ENCODE data around the gene TK1. TPM values are rescaled to one million over a fixed set of nuclear protein-coding genes. Genes with fewer than 3 reads are reported as not detected.

The TK1 gene
- polyA plus RNA-seq, 1 of the 3 experiments (the other 2 are of a cell fraction): 112 TPM

GRCh38 chr17:78168242-78168902 lies 18.5 kb downstream of the TK1 start, which contains the start of gene SYNGR2 (continued):
- TF ChIP-seq, protein P1, sequence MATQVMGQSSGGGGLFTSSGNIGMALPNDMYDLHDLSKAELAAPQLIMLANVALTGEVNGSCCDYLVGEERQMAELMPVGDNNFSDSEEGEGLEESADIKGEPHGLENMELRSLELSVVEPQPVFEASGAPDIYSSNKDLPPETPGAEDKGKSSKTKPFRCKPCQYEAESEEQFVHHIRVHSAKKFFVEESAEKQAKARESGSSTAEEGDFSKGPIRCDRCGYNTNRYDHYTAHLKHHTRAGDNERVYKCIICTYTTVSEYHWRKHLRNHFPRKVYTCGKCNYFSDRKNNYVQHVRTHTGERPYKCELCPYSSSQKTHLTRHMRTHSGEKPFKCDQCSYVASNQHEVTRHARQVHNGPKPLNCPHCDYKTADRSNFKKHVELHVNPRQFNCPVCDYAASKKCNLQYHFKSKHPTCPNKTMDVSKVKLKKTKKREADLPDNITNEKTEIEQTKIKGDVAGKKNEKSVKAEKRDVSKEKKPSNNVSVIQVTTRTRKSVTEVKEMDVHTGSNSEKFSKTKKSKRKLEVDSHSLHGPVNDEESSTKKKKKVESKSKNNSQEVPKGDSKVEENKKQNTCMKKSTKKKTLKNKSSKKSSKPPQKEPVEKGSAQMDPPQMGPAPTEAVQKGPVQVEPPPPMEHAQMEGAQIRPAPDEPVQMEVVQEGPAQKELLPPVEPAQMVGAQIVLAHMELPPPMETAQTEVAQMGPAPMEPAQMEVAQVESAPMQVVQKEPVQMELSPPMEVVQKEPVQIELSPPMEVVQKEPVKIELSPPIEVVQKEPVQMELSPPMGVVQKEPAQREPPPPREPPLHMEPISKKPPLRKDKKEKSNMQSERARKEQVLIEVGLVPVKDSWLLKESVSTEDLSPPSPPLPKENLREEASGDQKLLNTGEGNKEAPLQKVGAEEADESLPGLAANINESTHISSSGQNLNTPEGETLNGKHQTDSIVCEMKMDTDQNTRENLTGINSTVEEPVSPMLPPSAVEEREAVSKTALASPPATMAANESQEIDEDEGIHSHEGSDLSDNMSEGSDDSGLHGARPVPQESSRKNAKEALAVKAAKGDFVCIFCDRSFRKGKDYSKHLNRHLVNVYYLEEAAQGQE (IDR thresholded peaks at IDR 0.05; ENCODE audit: low read depth, low read length): no peak
- TF ChIP-seq MXI1 (IDR thresholded peaks at IDR 0.05; ENCODE audit: low read depth, low read length) (peak; percentile 61), CHD2 (IDR thresholded peaks at IDR 0.05; ENCODE audit: low read length, partially characterized antibody) (peak; percentile 92), SMC3 (IDR thresholded peaks at IDR 0.05; ENCODE audit: low read depth, low read length) (peak; percentile 29; the same call in 1 of the 2 replicates), SIN3A (IDR thresholded peaks at IDR 0.05; ENCODE audit: borderline replicate concordance, low read depth, low read length) (peak; percentile 53; the same call in 1 of the 2 replicates), JUND (IDR thresholded peaks at IDR 0.05) (no peak), POLR2AphosphoS5 (IDR thresholded peaks at IDR 0.05; ENCODE audit: low read depth, low read length) (0 out of 2 replicates have a peak, but pooled peaks have one; percentile 46)
- TF ChIP-seq, protein P2, sequence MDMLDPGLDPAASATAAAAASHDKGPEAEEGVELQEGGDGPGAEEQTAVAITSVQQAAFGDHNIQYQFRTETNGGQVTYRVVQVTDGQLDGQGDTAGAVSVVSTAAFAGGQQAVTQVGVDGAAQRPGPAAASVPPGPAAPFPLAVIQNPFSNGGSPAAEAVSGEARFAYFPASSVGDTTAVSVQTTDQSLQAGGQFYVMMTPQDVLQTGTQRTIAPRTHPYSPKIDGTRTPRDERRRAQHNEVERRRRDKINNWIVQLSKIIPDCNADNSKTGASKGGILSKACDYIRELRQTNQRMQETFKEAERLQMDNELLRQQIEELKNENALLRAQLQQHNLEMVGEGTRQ (IDR thresholded peaks at IDR 0.05; ENCODE audit: borderline replicate concordance, low read depth, low read length): no peak

DNA sequence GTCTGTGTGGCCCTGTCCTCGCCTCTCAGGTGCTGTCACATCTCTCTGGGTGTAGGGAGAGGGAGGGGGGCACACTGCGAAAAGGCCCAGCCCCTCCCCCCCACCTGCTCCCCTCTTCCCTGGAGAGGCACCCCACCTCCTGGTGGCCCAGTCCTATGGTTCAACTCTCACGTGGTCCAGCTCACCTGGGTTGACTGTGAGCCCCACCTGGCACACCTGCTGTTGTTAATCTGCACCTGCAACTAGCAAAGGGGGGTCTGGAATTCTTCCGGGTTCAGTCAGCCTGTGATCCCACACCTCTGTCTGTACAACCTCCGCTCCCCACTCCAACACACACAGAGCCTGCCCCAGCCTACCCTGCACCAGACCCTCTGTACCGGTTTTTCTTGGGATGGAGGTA lies 20.4 kb downstream of the TK1 start:
- CTCF ChIA-PET: interaction anchor here (0.6 to 1.6 kb wide), 2 partner anchors 84 to 130 kb away, joined by 3 to 4 read pairs; no protein-coding TSS in a partner anchor
- Histone ChIP-seq H3K4me3 (ENCODE audit: low read depth in 2 of 2, low read length in 1 of 2) (no peak overlapping the region), H3K9me3 (no peaks in the 10 kb centered on the region), H3K9ac (no peak overlapping the region), H3K36me3 (replicated peaks in 1 of 2; ENCODE audit: control insufficient read depth in 1 of 2, insufficient read depth in 2 of 2, low read length in 1 of 2) (peaks cover 0 to 6% of the 10 kb centered on the region in 2 experiments), H3K27ac (ENCODE audit: low read depth in 2 of 2, low read length in 1 of 2) (no peak overlapping the region), H3K79me2 (ENCODE audit: insufficient read depth) (no peaks in the 10 kb centered on the region), H2AFZ (ENCODE audit: low read depth) (no peak overlapping the region), H3K4me2 (no peak overlapping the region), H3F3A (replicated peaks; ENCODE audit: insufficient read depth) (peaks cover 7% of the 10 kb centered on the region), H3K27me3 (ENCODE audit: insufficient read depth) (no peaks in the 10 kb centered on the region), H3K4me1 (ENCODE audit: control insufficient read depth in 1 of 2, insufficient read depth in 2 of 2, low read depth in 1 of 2, low read length in 1 of 2) (peaks cover 0 to 17% of the 10 kb centered on the region in 2 experiments; a peak in 1 of 4 replicates), H3K9me2 (no peaks in the 10 kb centered on the region), H4K20me1 (ENCODE audit: insufficient read depth) (peaks cover 14% of the 10 kb centered on the region; the same call in 1 of the 2 replicates)
- POLR2A ChIA-PET: no interaction called here
- DNase-seq: no peak
- WGBS (ENCODE audit: low lambda C conversion rate): 53% methylated on average over 6 of the region's 6 CpGs
- TF ChIP-seq RCOR1 (IDR thresholded peaks at IDR 0.05; ENCODE audit: low read length) (no peak), CHD2 (IDR thresholded peaks at IDR 0.05; ENCODE audit: low read length, partially characterized antibody) (no peak), YY1 (IDR thresholded peaks at IDR 0.05; ENCODE audit: low read depth) (no peak), EZH2phosphoT487 (IDR thresholded peaks at IDR 0.05; ENCODE audit: borderline replicate concordance, low read depth) (no peak), FOSL2 (IDR thresholded peaks at IDR 0.05; ENCODE audit: borderline replicate concordance, low read depth) (no peak), GATA2 (CRISPR knock-in tag; IDR thresholded peaks at IDR 0.05) (no peak), NRF1 (IDR thresholded peaks at IDR 0.05; ENCODE audit: low read depth, low read length) (no peak), TEAD4 (IDR thresholded peaks at IDR 0.05; ENCODE audit: borderline replicate concordance, insufficient read depth) (no peak)

Measured in SK-N-SH (cell line).